C4-2B (cell line): ENCODE data around the gene OR52K1.

Experiments
- H3K27ac ChIP-seq: fragments of 450-650 bp; 2 replicates; pipeline ENCODE4 v1.5.1; 2017
- ZFX ChIP-seq: fragments of 450-650 bp; IDR thresholded peaks from 2 replicates; pipeline ENCODE4 v1.6.1; 2017
- TF ChIP-seq, protein P1 (sequence below): fragments of 450-650 bp; conservative IDR thresholded peaks from 2 replicates; pipeline ENCODE4 v1.5.1; 2017; ENCODE audit warnings: mild to moderate bottlenecking

The OR52K1 gene

DNA sequence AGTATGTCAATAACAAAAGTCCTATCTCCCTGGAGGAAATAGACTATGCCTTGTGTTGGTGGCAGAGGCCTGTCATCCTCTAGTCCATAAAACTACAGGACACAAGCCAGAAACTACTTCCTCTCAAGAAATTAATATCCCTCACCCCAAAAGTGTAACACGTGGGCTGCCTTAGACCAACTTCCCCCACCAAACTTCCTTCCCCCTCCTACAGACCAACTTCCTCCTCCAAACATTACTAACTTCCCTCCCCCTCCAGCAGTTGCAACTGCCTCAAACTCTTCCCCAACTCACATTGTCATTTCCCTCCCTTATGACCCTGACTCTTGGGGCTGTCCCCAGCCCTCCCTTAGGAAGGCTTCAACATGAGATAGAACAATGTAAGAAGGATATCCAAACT lies 27.0 kb upstream of the OR52K1 start:
- no peak overlapping the region for H3K27ac ChIP-seq
- TF ChIP-seq, protein P1, sequence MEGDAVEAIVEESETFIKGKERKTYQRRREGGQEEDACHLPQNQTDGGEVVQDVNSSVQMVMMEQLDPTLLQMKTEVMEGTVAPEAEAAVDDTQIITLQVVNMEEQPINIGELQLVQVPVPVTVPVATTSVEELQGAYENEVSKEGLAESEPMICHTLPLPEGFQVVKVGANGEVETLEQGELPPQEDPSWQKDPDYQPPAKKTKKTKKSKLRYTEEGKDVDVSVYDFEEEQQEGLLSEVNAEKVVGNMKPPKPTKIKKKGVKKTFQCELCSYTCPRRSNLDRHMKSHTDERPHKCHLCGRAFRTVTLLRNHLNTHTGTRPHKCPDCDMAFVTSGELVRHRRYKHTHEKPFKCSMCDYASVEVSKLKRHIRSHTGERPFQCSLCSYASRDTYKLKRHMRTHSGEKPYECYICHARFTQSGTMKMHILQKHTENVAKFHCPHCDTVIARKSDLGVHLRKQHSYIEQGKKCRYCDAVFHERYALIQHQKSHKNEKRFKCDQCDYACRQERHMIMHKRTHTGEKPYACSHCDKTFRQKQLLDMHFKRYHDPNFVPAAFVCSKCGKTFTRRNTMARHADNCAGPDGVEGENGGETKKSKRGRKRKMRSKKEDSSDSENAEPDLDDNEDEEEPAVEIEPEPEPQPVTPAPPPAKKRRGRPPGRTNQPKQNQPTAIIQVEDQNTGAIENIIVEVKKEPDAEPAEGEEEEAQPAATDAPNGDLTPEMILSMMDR, result no peak
- no peak for TF ChIP-seq ZFX

DNA sequence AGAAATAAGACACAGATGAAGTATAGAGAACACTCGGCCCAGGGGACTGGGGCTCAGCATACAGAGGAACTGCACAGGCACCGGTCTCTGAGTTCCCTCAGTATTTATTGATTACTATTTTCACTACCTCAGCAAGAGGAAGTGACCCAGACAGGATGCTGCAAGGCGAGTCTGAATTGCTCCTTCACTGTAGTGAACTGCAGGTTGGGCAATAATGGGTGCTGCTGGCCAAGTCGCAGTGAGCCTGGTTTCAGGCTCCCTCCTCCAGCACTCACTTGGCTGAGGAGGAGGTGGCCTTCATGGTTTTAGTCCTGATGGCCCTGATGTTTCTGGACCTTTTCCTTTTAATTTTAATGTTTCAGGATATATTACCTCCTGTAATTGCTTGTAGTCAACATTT lies 22.9 kb upstream of the OR52K1 start:
- H3K27ac ChIP-seq, result no peak overlapping the region
- TF ChIP-seq ZFX, result no peak
- TF ChIP-seq, protein P1, result no peak

DNA sequence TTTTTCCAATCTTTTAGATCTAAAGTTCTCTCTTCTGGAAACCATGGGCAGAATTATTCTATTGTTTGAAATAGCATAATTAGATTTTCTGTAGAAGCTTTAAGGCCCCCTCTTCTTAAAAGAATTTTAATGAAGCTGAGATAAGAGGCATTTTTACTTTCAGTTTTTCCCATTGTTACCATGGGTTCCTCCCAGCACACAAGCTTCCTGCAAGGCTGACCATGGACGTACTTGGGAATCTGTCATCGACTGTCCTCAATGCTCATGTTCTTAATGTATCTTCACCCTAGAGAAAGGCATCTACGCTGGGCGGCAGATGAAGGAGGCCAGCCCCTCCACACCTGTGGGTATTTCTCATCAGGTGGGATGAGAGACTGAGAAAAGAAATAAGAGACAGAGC lies 22.3 kb upstream of the OR52K1 start:
- no peak overlapping the region for H3K27ac ChIP-seq
- TF ChIP-seq, protein P1, result no peak
- TF ChIP-seq ZFX, result no peak

DNA sequence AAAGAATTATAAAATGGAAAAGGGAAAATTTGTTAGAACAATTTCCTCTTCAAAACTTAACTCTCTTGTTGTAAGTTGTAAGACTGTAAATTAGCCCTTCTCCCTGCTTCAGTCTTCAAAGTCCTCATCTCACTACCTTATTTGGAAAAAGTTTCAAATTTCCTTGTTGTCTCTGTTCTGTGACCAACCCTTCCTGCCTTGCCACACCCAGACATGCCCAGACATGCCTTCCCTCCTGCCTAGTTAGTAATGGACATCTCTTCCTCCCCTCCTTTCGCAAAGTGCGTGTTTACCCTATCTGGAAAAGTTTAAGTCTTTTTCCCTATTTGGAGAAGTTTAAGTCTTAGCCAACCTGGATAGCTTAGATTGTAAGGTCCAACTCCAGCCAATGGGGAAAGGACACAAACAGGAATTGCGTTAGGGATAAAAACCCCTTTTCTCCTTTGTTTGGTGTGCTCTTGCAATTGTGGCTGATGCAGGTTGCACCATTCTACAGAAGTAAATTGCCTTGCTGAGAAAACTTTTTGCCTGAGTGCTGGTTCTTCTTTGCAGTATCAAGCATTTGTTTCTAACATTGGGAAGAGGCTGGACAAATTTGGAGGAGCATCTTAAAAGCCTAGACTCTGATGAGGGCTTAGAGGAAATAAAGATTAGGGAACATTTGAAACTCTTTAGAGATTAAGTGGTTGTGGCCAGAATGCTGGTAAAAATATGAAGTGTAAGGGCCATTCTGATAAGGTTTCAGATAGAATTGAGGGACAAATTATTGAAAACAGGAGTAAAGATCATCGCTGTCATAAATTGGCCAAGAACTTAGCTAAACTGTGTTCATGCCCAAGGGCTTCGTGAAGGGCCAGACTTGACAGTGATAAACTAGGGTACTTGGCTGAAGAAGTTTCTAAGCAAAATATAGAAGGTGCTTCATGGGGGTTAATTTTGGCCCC lies 18.0 kb upstream of the OR52K1 start:
- TF ChIP-seq, protein P1, result no peak
- TF ChIP-seq ZFX, result no peak
- no peak overlapping the region for H3K27ac ChIP-seq

DNA sequence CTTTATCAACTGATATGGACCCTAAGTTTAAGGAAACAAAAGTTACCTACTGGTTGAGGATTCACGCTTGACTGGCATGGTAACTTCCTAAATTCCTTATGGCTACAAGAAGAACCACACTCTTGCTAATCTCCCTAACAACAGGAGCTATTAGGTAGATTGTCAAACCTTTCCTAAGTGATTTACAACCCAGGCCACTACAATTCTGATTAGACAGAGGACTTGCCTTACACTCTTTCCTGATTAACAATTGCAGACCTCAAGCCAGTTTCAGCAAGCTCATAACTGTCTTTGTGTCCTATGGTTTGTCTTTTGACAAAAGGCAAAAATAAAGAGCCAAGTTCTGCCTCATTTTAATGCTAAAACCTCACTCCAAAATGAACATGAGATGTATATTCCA lies 17.0 kb upstream of the OR52K1 start:
- no peak overlapping the region for H3K27ac ChIP-seq
- TF ChIP-seq, protein P1, result no peak
- TF ChIP-seq ZFX, result no peak

DNA sequence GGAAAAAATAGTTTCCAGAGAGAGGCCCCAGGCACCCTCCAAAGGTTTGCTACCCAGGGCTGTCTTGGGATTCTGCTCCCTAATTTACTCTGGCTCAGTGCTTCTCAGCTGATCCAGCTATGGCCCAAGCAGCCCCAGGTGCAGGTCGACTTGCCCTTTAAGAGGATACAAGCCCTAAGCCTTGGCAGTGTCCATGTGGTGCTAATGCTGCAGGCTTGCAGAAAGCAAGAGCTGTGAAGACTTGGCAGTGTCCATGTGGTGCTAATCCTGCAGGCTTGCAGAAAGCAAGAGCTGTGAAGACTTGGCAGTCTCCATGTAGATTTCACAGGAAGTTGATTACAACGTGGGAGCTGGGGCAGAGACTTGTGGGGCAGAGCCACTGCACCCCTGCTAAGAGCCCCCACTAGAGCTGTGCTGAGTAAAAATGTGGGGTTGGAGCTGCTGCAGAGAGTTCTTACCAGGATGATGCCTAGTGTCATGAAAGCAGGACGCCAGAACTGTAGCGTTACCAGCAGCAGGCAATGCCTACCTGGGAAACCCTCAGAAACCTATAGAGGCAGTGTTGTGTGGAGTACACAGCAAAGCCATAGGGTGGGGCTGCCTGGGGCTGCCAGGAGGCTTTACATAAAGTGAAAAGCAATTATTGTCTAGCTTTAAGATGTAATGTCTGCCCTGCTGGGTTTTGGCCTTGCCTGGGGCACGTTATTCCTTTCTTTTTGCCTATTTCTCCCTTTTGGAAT lies 16.1 kb upstream of the OR52K1 start:
- no peak overlapping the region for H3K27ac ChIP-seq
- TF ChIP-seq, protein P1, result no peak
- no peak for TF ChIP-seq ZFX

DNA sequence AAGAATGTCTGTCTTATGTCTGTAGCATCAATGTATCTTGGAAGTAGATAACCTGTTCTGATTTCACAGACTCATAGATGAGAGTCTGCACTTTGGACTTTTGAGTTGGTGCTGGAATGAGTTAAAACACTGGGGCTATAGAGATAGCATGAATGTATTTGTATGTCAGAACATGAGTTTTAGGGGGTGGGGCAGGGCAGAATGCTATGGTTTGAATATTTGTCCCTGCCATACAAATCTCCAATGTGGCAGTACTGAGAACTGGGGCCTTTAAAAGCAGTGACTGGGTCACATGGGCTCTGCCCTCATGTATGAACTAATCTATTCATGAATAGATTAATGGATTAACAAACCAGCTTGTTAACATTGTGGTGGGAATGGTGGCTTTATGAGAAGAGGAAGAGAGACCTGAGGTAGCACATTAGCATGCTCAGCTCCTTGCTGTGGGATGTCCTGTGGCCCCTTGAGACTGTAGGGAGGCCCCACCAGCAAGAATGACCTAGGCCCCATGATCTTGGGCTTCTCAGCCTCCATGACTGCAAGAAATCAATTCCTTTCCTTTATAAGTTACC lies 15.5 kb upstream of the OR52K1 start:
- no peak overlapping the region for H3K27ac ChIP-seq
- TF ChIP-seq ZFX, result no peak
- TF ChIP-seq, protein P1, result no peak
